Measurements from ENCODE around the gene PPP6R2.

DNA sequence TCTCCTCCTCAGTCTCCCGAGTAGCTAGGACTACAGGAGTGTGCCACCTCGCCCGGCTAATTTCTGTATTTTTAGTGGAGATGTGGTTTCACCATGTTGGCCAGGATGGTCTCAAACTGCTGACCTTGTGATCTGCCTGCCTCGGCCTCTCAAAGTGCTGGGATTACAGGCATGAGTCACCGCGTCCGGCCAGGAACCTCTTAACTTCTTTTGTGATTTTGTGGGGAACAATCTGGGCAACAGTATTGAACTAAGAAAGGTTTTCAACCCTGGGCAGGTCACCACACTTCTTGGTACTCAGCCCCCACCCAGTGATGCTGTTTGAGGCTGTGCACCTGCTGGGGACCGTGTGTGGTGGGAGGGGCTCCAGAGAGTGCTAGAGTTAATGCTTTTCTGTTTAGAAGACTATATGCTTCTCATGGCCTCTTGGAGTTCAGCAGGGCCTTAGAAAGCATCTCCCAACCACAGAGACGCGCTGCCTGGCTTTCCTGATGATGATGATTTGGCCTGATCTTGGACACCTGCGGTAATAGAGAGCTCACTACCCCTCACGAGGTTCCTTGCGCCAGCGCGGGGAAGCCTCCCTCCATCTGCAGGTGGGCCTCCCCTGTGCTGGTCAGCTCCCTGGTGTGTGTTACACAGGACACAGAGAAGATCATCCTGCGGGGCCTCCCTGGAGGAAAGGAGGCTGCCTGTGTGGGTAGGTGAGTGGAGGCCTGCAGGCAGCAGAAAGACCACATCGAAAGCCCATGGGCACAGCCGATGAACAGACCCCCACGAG is 17.5 kb upstream of the PPP6R2 start:
- TF ChIP-seq, protein P1, sequence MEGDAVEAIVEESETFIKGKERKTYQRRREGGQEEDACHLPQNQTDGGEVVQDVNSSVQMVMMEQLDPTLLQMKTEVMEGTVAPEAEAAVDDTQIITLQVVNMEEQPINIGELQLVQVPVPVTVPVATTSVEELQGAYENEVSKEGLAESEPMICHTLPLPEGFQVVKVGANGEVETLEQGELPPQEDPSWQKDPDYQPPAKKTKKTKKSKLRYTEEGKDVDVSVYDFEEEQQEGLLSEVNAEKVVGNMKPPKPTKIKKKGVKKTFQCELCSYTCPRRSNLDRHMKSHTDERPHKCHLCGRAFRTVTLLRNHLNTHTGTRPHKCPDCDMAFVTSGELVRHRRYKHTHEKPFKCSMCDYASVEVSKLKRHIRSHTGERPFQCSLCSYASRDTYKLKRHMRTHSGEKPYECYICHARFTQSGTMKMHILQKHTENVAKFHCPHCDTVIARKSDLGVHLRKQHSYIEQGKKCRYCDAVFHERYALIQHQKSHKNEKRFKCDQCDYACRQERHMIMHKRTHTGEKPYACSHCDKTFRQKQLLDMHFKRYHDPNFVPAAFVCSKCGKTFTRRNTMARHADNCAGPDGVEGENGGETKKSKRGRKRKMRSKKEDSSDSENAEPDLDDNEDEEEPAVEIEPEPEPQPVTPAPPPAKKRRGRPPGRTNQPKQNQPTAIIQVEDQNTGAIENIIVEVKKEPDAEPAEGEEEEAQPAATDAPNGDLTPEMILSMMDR (conservative IDR thresholded peaks at IDR 0.05; ENCODE audit: low read length), result no peak
- no peak for TF ChIP-seq EZH2phosphoT487 (IDR thresholded peaks at IDR 0.05; ENCODE audit: borderline replicate concordance)

Data from Loucy (cell line).